Spleen (tissue), 11 donors: ENCODE measurements around the gene DPH2. TPM values are rescaled to one million over a fixed set of nuclear protein-coding genes. Genes with fewer than 3 reads are reported as not detected.

Experiments
- DNase-seq: peaks from one replicate; pipeline ENCODE4 v3.0.0-alpha.2; 2020
- H3K27ac ChIP-seq, 8 donors: fragments of 200-600 bp; sonication (generic) in 7 of 8; 1 replicate in 4 of 8; 2 replicates in 4 of 8; pipeline versions ENCODE4 v1.5.0 to v1.8.0; 2016 to 2021; ENCODE audit warnings: inconsistent platforms in 4 of 8, mild to moderate bottlenecking in 4 of 8, moderate library complexity in 1 of 8
- H3K27me3 ChIP-seq, 7 donors: fragments of 200-600 bp; sonication (generic) in 6 of 7; replicated peaks in 1 of 7; 1 replicate in 4 of 7; 2 replicates in 3 of 7; pipeline versions ENCODE4 v1.5.0 to v1.8.0; 2016 to 2021; ENCODE audit warnings: inconsistent platforms in 3 of 7, mild to moderate bottlenecking in 1 of 7
- H3K36me3 ChIP-seq, 6 donors: fragments of 200-600 bp; sonication (generic) in 5 of 6; 1 replicate in 4 of 6; 2 replicates in 2 of 6; pipeline versions ENCODE4 v1.5.0 to v1.8.0; 2016 to 2021; ENCODE audit warnings: inconsistent platforms in 2 of 6
- H3K4me1 ChIP-seq, 6 donors: fragments of 200-600 bp; sonication (generic) in 5 of 6; 1 replicate in 3 of 6; 2 replicates in 3 of 6; pipeline versions ENCODE4 v1.5.0 to v1.8.0; 2016 to 2021; ENCODE audit warnings: inconsistent platforms in 3 of 6
- H3K4me3 ChIP-seq, 8 donors: fragments of 200-600 bp; sonication (generic) in 7 of 8; 1 replicate in 4 of 8; 2 replicates in 4 of 8; pipeline versions ENCODE4 v1.5.0 to v1.8.0; 2016 to 2021; ENCODE audit warnings: inconsistent platforms in 4 of 8, mild to moderate bottlenecking in 4 of 8, moderate library complexity in 2 of 8
- H3K9me3 ChIP-seq, 8 donors: fragments of 200-600 bp; sonication (generic) in 7 of 8; 1 replicate in 4 of 8; 2 replicates in 4 of 8; pipeline versions ENCODE4 v1.5.0 to v1.8.0; 2016 to 2021; ENCODE audit warnings: inconsistent platforms in 4 of 8
- CTCF ChIP-seq, 11 experiments: fragments of 200-600 bp in 7 of 11; fragments of 450-650 bp in 4 of 11; sonication (generic) in 4 of 11; IDR thresholded peaks in 8 of 11; conservative IDR thresholded peaks in 3 of 11; 1 replicate in 7 of 11; 2 replicates in 4 of 11; pipeline versions ENCODE4 v1.4.0 to v1.8.0; 2016 to 2021; ENCODE audit warnings: antibody characterized with exemption in 11 of 11, inconsistent platforms in 4 of 11, mild to moderate bottlenecking in 1 of 11
- POLR2A ChIP-seq, 3 donors: fragments of 450-650 bp; IDR thresholded peaks; one replicate each; pipeline ENCODE4 v1.5.1; 2017; ENCODE audit warnings: antibody characterized with exemption in 3 of 3, mild to moderate bottlenecking in 1 of 3
- POLR2AphosphoS5 ChIP-seq, 3 donors: sonication (generic); formaldehyde crosslinking; IDR thresholded peaks; one replicate each; pipeline ENCODE4 v1.5.1; 2017; ENCODE audit warnings: antibody characterized with exemption in 3 of 3
- WGBS, 5 donors: extraction: QIAGEN DNeasy Blood & Tissue Kit in 3 of 5; methylation state at CpG; one replicate each; pipeline versions ENCODE4 v1.1.5 to v1.1.7; 2013 to 2018; 5-methylcytosine and 5-hydroxymethylcytosine counted together
- intact Hi-C: fragments of 100-400 bp; cut with DNase I; formaldehyde crosslinking; loops from one replicate; pipeline ENCODE4 v1.15.0; 2023; ENCODE audit warnings: low total_unique reads
- polyA plus RNA-seq, 3 donors: library from polyadenylated mRNA; stranded (reverse); fragments of 200-250 nt; gene quantifications; one replicate each; pipeline ENCODE4 v1.2.1, GENCODE V29; 2013
- total RNA-seq, 7 donors: library from RNA; depleted of rRNA in 3 of 7; stranded (reverse); fragments of >200 nt in 3 of 7; fragmentation: NEBNext Ultra II Directional in 4 of 7; extraction: Animal tissue kit (Norgen Biotek cat#: 25700) in 4 of 7; gene quantifications; one replicate each; pipeline versions ENCODE4 v1.1.0 to v1.2.1, GENCODE V29; 2016 to 2021
- donor health status: healthy with polysubstance abuse.
- donor health status: DM: no; HTN: no; CAD: no; lungs with moderate emphysema.
- donor health status: DM: no; HTN: no; CAD: no.
- donor health status: Bipolar disorder and iron deficiency.
- donor health status: healthy.
- donor health status: DM: no; HTN: no; CAD: no.
- donor health status: DM: yes; HTN: yes; CAD: no.

Gene DPH2
- total and polyA plus RNA-seq, 10 donors = 15.7 to 36.5 (median 24.5) TPM

- Histone ChIP-seq H3K27ac (no peak overlapping the region), H3K27me3 (peaks cover 0 to 47% (median 31%) of the 10 kb centered on the region in 7 donors), H3K4me1 (peaks cover 7 to 41% (median 34%) of the 10 kb centered on the region in 6 donors), H3K9me3 (no peaks in the 10 kb centered on the region), H3K36me3 (peaks cover 0 to 12% (median 2%) of the 10 kb centered on the region in 6 donors), H3K4me3 (peak overlapping the region in 2 of 8 donors; percentile 15 to 52)
- WGBS, 5 donors = 26 to 44% (median 29%) methylated on average over 9 to 13 of the region's 13 CpGs
- DNase-seq = peak; percentile 87
- intact Hi-C loops = loop anchor here (5.0 to 10.0 kb wide), 2 partner anchors 172 to 410 kb away; no protein-coding TSS in a partner anchor
- TF ChIP-seq POLR2A (IDR thresholded peaks at IDR 0.05) (no peak), CTCF (IDR thresholded peaks at IDR 0.05 in 8 of 11, conservative IDR thresholded peaks at IDR 0.05 in 3 of 11) (peak; percentile 65 to 90 (median 76))
Measured at GRCh38 chr1:43934101-43934985, 35.5 kb upstream of the DPH2 start.

- DNase-seq = no peak
- peaks cover 0 to 9% (median 2%) of the 10 kb centered on the region in 6 donors for H3K36me3 ChIP-seq
- no peak overlapping the region for H3K4me3 ChIP-seq
- TF ChIP-seq CTCF (IDR thresholded peaks at IDR 0.05 in 8 of 11, conservative IDR thresholded peaks at IDR 0.05 in 3 of 11) (peak in 3 of 11 experiments; percentile 1 to 45 (median 39)), POLR2AphosphoS5 (IDR thresholded peaks at IDR 0.05) (no peak), POLR2A (IDR thresholded peaks at IDR 0.05) (no peak)
- peaks cover 7 to 41% (median 34%) of the 10 kb centered on the region in 6 donors for H3K4me1 ChIP-seq
- 49 to 93% (median 49%) methylated on average over 3 to 5 of the region's 5 CpGs for WGBS, 5 donors
- H3K27me3 ChIP-seq = peaks cover 0 to 47% (median 31%) of the 10 kb centered on the region in 7 donors
- H3K9me3 ChIP-seq = no peaks in the 10 kb centered on the region
- intact Hi-C loops = loop anchor here (5.0 to 10.0 kb wide), 2 partner anchors 173 to 410 kb away; no protein-coding TSS in a partner anchor
- H3K27ac ChIP-seq = no peak overlapping the region
Measured at GRCh38 chr1:43934986-43935324, 34.9 kb upstream of the DPH2 start.

GRCh38 chr1:43935711-43936427 is 33.9 kb upstream of the DPH2 start:
- 13 to 19% (median 17%) methylated on average over 24 to 48 of the region's 48 CpGs for WGBS, 5 donors
- H3K4me3 ChIP-seq = peak overlapping the region in 7 of 8 donors; percentile 22 to 68 (median 34)
- H3K27me3 ChIP-seq = peaks cover 0 to 47% (median 31%) of the 10 kb centered on the region in 7 donors

More at GRCh38 chr1:43935711-43936427, 33.9 kb upstream of the DPH2 start:
- H3K9me3 ChIP-seq = no peaks in the 10 kb centered on the region
- peaks cover 7 to 41% (median 34%) of the 10 kb centered on the region in 6 donors for H3K4me1 ChIP-seq
- intact Hi-C loops = loop anchor here (10.0 kb wide), 1 partner anchor 411 kb away; no protein-coding TSS in a partner anchor
- no peak overlapping the region for H3K27ac ChIP-seq
- DNase-seq = no peak
- peaks cover 0 to under 1% (median 0%) of the 10 kb centered on the region in 6 donors for H3K36me3 ChIP-seq
- no peak for TF ChIP-seq POLR2AphosphoS5 (IDR thresholded peaks at IDR 0.05)
- no peak for TF ChIP-seq CTCF (IDR thresholded peaks at IDR 0.05 in 8 of 11, conservative IDR thresholded peaks at IDR 0.05 in 3 of 11)
- no peak for TF ChIP-seq POLR2A (IDR thresholded peaks at IDR 0.05)
